Mucosa of stomach (tissue), 1 donor: ENCODE results near the gene EXOSC5.
A peak's percentile ranks its signal among the peaks of the same experiment; 100 is the strongest.

ENCODE experiments used
- H3K27me3 ChIP-seq: one replicate; pipeline ENCODE4 v1.7.0; 2013; ENCODE audit warnings: mild to moderate bottlenecking, low read length; ENCODE audit not compliant: control insufficient read depth, insufficient read depth
- H3K36me3 ChIP-seq: one replicate; pipeline ENCODE4 v1.7.0; 2013; ENCODE audit warnings: low read length; ENCODE audit not compliant: control insufficient read depth, insufficient read depth
- H3K4me1 ChIP-seq: one replicate; pipeline ENCODE4 v1.7.0; 2013; ENCODE audit warnings: mild to moderate bottlenecking, low read length; ENCODE audit not compliant: control insufficient read depth, insufficient read depth
- H3K4me3 ChIP-seq: one replicate; pipeline ENCODE4 v1.7.0; 2013; ENCODE audit warnings: low read length
- H3K9ac ChIP-seq: one replicate; pipeline ENCODE4 v1.7.0; 2013; ENCODE audit warnings: mild to moderate bottlenecking, low read length, moderate library complexity
- H3K9me3 ChIP-seq: one replicate; pipeline ENCODE4 v1.7.0; 2013; ENCODE audit warnings: mild to moderate bottlenecking, low read length, moderate library complexity; ENCODE audit not compliant: control insufficient read depth
- donor health status: Pancreatic carcinoma.

The EXOSC5 gene

GRCh38 chr19:41434450-41434849 lies 37.3 kb upstream of the EXOSC5 start:
- H3K27me3 ChIP-seq = no peaks in the 10 kb centered on the region
- H3K9me3 ChIP-seq = no peaks in the 10 kb centered on the region
- no peak overlapping the region for H3K9ac ChIP-seq
- H3K4me1 ChIP-seq = peaks cover 7% of the 10 kb centered on the region
- no peak overlapping the region for H3K4me3 ChIP-seq
- peaks cover 14% of the 10 kb centered on the region for H3K36me3 ChIP-seq

DNA sequence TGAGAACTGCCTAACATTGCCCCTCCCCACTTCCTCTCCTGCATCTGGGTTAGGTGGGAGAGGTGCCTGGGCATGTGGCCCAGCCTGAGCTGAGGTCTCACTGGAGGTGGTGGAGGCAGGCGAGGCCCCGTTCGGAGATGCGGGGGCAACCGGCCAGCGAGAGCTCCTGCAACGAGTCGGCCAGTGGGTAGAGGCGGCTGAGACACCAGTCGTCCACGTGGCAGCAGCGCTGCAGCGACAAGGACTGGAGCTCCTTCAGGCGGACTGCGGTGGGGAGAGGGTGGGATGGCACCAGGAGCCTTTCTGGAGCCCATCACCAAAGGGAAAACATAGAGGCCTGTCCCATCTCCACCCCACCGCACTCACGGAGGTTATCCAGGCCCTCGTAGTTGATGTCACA lies 36.0 kb upstream of the EXOSC5 start:
- peaks cover 8% of the 10 kb centered on the region for H3K4me1 ChIP-seq

DNA sequence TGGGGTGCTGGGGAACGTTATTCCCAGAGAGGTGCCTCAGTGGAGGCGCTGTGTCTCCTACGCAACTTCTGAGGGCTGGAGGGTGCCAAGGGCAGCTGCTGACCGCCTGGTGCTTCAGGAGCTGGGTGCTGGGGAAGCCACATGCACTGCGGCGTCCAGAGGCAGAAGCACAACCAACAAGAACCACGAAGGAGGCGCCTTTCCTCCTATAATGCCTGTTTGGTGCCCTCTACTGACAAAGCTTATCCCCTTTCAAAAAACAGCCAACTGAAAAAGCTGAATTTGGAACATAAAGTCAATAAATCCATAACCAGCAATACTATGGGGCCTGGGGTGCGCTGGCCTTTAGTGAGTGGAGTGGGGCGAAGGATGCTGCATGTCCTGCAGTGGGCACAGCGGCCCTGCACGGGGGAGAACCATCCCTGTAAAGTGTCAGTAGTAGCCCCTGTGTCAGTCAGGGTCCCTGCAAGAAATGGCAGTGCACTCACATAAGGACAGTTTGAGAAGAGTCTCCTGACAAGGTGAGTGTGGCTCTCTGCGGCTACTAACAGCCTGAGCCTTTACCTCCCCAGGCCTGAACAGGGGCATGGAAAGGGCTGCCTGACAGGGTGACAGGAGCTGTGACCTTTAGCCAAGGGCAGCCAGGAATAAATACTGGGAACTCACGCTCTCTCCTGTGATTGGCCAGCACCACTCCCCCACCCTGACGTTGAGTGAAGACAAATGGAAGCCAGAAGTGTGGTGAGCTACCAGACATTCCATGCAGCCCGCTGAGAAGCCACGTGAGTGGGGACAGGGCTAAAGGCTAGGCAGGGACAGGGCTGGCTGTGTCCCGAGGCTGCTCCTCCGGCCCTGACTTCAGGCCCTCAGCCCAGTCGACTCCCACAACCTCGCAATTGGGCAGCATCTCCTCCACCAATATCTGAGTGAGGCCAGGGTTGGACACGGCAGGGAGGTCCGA lies 34.5 kb upstream of the EXOSC5 start:
- Histone ChIP-seq H3K9ac (no peak overlapping the region), H3K36me3 (peaks cover 14% of the 10 kb centered on the region), H3K4me1 (peaks cover 20% of the 10 kb centered on the region), H3K9me3 (no peaks in the 10 kb centered on the region), H3K4me3 (no peak overlapping the region), H3K27me3 (no peaks in the 10 kb centered on the region)

More for the DNA sequence above, 36.0 kb upstream of the EXOSC5 start:
- H3K9ac ChIP-seq = no peak overlapping the region
- no peaks in the 10 kb centered on the region for H3K27me3 ChIP-seq
- H3K36me3 ChIP-seq = peaks cover 14% of the 10 kb centered on the region
- H3K9me3 ChIP-seq = no peaks in the 10 kb centered on the region
- H3K4me3 ChIP-seq = no peak overlapping the region

- H3K9ac ChIP-seq = no peak overlapping the region
Measured at GRCh38 chr19:41430922-41431321, 33.8 kb upstream of the EXOSC5 start.

GRCh38 chr19:41428481-41428859 lies 31.3 kb upstream of the EXOSC5 start:
- Histone ChIP-seq H3K9ac (peak overlapping the region; percentile 91), H3K9me3 (no peaks in the 10 kb centered on the region), H3K36me3 (peaks cover 14% of the 10 kb centered on the region), H3K27me3 (no peaks in the 10 kb centered on the region), H3K4me3 (no peak overlapping the region), H3K4me1 (peaks cover 44% of the 10 kb centered on the region)

More at GRCh38 chr19:41430922-41431321, 33.8 kb upstream of the EXOSC5 start:
- H3K4me3 ChIP-seq = no peak overlapping the region
- peaks cover 14% of the 10 kb centered on the region for H3K36me3 ChIP-seq
- H3K27me3 ChIP-seq = no peaks in the 10 kb centered on the region
- no peaks in the 10 kb centered on the region for H3K9me3 ChIP-seq
- peaks cover 28% of the 10 kb centered on the region for H3K4me1 ChIP-seq

GRCh38 chr19:41427647-41428480 lies 30.7 kb upstream of the EXOSC5 start:
- H3K36me3 ChIP-seq = peaks cover 10% of the 10 kb centered on the region
- no peaks in the 10 kb centered on the region for H3K27me3 ChIP-seq
- H3K4me3 ChIP-seq = peak overlapping the region; percentile 83
- no peaks in the 10 kb centered on the region for H3K9me3 ChIP-seq
- H3K9ac ChIP-seq = peak overlapping the region; percentile 91
- peaks cover 44% of the 10 kb centered on the region for H3K4me1 ChIP-seq

DNA sequence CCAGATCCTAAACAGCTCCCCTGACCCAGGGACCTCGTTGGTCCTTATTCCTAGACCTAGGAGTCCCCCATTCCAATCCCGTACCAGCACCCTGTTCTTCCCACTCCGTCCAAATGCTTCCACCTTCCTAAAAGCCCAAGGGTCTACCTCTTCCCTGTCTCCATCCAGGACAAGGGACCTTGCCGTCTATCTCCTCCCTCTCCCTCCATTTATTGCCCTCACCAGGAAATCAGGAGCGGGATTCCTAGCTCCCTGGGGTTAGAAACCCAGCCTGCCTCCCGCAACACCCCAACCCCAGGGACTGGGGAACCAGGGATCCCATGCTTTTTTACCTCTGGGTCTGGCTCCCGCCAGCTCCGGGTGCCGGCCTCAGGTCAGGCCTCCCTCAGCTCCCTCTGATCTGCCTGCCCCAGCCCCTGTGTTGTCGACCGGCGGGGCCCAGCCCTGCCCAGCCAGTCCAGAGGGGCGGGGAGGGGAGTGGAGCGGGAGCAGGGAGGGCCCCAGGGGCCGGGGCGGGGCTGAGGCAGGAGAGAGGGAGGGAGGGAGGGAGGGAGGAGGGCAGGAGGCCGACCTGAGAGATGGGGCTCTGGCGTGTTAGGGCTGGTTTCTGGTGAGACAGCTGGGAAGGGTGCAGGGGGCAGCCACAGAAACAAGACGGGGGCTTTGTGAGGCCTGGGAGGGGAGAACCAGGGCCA lies 29.9 kb upstream of the EXOSC5 start, which contains the start of gene B3GNT8:
Gene B3GNT8 (minus strand): TSS at position 423 of the 695 bp plus-strand sequence. CDS start 596 bp downstream, outside the sequence.
- Histone ChIP-seq H3K4me3 (peak within 1 kb of the TSS; percentile 83), H3K9me3 (no peaks in the 10 kb centered on the region), H3K36me3 (peaks cover 8% of the 10 kb centered on the region), H3K4me1 (peaks cover 44% of the 10 kb centered on the region), H3K9ac (peak within 1 kb of the TSS; percentile 91), H3K27me3 (no peaks in the 10 kb centered on the region)

DNA sequence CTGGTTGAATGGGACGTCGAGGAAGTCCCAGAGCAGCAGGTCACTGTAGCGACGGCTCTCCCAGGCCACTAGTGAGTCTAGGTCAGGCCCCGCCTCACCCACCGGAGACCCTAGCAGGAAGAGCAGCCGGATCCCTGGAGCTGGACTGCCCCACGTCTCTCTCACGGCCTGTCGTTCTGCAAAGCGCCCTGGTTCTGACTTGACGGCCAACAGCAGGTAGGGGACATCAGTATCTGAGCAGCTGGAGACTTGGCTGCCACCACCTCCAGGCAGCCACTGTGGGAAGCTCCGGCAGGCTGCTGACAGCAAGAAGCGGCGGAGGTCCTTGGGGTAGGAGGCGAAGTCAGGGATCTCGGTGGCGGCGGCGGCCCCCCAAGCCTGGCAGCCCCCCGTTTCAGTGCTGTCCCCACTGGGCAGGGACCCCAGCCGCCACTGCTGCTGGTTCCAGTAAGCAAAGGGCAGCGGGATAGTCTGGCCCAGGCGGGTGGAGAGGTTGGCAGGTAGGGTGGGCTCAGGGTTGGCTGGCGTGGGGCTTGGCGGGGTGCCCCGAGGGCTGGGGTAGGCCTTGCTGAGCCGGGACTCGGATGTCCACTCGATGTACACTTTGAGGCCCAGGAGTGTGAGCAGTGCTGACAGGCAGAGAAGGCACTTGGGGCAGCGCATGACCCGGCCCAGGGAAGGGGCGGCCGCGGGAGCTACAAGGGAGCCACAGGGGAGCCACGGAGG lies 29.1 kb upstream of the EXOSC5 start:
- Histone ChIP-seq H3K4me3 (peak overlapping the region; percentile 83), H3K27me3 (no peaks in the 10 kb centered on the region), H3K4me1 (peaks cover 50% of the 10 kb centered on the region), H3K9ac (peak overlapping the region; percentile 91), H3K36me3 (peaks cover 7% of the 10 kb centered on the region), H3K9me3 (no peaks in the 10 kb centered on the region)

GRCh38 chr19:41425174-41426115 lies 28.3 kb upstream of the EXOSC5 start:
- peaks cover 7% of the 10 kb centered on the region for H3K36me3 ChIP-seq

GRCh38 chr19:41424335-41425173 lies 27.4 kb upstream of the EXOSC5 start:
- peaks cover 56% of the 10 kb centered on the region for H3K4me1 ChIP-seq
- peaks cover 7% of the 10 kb centered on the region for H3K36me3 ChIP-seq
- no peaks in the 10 kb centered on the region for H3K9me3 ChIP-seq
- no peak overlapping the region for H3K9ac ChIP-seq
- H3K27me3 ChIP-seq = no peaks in the 10 kb centered on the region
- H3K4me3 ChIP-seq = no peak overlapping the region

More at GRCh38 chr19:41425174-41426115, 28.3 kb upstream of the EXOSC5 start:
- Histone ChIP-seq H3K9me3 (no peaks in the 10 kb centered on the region), H3K9ac (peak overlapping the region; percentile 91), H3K27me3 (no peaks in the 10 kb centered on the region), H3K4me3 (no peak overlapping the region), H3K4me1 (peaks cover 56% of the 10 kb centered on the region)
